ENCODE measurements around the gene TPD52L1. TPM values are rescaled to one million over a fixed set of nuclear protein-coding genes. Genes with fewer than 3 reads are reported as not detected.

The TPD52L1 gene
- total RNA-seq, 1 donor from 2014 or later, result 67.3 TPM

GRCh38 chr6:125217992-125218391 is 64.4 kb downstream of the TPD52L1 start:
- no peak for DNase-seq (ENCODE audit: low read depth)
- TF ChIP-seq, protein P1, sequence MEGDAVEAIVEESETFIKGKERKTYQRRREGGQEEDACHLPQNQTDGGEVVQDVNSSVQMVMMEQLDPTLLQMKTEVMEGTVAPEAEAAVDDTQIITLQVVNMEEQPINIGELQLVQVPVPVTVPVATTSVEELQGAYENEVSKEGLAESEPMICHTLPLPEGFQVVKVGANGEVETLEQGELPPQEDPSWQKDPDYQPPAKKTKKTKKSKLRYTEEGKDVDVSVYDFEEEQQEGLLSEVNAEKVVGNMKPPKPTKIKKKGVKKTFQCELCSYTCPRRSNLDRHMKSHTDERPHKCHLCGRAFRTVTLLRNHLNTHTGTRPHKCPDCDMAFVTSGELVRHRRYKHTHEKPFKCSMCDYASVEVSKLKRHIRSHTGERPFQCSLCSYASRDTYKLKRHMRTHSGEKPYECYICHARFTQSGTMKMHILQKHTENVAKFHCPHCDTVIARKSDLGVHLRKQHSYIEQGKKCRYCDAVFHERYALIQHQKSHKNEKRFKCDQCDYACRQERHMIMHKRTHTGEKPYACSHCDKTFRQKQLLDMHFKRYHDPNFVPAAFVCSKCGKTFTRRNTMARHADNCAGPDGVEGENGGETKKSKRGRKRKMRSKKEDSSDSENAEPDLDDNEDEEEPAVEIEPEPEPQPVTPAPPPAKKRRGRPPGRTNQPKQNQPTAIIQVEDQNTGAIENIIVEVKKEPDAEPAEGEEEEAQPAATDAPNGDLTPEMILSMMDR (conservative IDR thresholded peaks at IDR 0.05; ENCODE audit: low read depth, low read length), result no peak
- H3K4me3 ChIP-seq (ENCODE audit: low read depth, low read length), result no peak overlapping the region

- TF ChIP-seq, protein P1 (conservative IDR thresholded peaks at IDR 0.05; ENCODE audit: low read depth, low read length), result no peak
- no peak overlapping the region for H3K4me3 ChIP-seq (ENCODE audit: low read depth, low read length)
- DNase-seq (ENCODE audit: low read depth), result no peak
Observed at GRCh38 chr6:125219361-125219895, 65.9 kb downstream of the TPD52L1 start.

GRCh38 chr6:125220712-125221111 is 67.1 kb downstream of the TPD52L1 start:
- TF ChIP-seq, protein P1 (conservative IDR thresholded peaks at IDR 0.05; ENCODE audit: low read depth, low read length), result no peak
- no peak for DNase-seq (ENCODE audit: low read depth)
- no peak overlapping the region for H3K4me3 ChIP-seq (ENCODE audit: low read depth, low read length)

- H3K4me3 ChIP-seq (ENCODE audit: low read depth, low read length), result no peak overlapping the region
- TF ChIP-seq, protein P1 (conservative IDR thresholded peaks at IDR 0.05; ENCODE audit: low read depth, low read length), result no peak
- DNase-seq (ENCODE audit: low read depth), result no peak
Observed at GRCh38 chr6:125222531-125223455, 69.2 kb downstream of the TPD52L1 start.

- no peak for DNase-seq (ENCODE audit: low read depth)
- H3K4me3 ChIP-seq (ENCODE audit: low read depth, low read length), result no peak overlapping the region
- TF ChIP-seq, protein P1 (conservative IDR thresholded peaks at IDR 0.05; ENCODE audit: low read depth, low read length), result no peak
Observed at GRCh38 chr6:125224231-125224861, 70.8 kb downstream of the TPD52L1 start.

- TF ChIP-seq, protein P1 (conservative IDR thresholded peaks at IDR 0.05; ENCODE audit: low read depth, low read length), result no peak
- no peak overlapping the region for H3K4me3 ChIP-seq (ENCODE audit: low read depth, low read length)
- DNase-seq (ENCODE audit: low read depth), result no peak
Observed at GRCh38 chr6:125227244-125227643, 73.7 kb downstream of the TPD52L1 start.
